HepG2 (cell line): ENCODE data around the gene CDC42EP1. TPM values are rescaled to one million over a fixed set of nuclear protein-coding genes. Genes with fewer than 3 reads are reported as not detected.

Experiments
- ATF7 ChIP-seq, 2 experiments: fragments of 450-650 bp in 1 of 2; sonication (generic) in 1 of 2; formaldehyde crosslinking in 1 of 2; IDR thresholded peaks; 2 replicates each; pipeline versions ENCODE4 v1.4.0 to v1.6.1; 2016 to 2020; ENCODE audit warnings: antibody characterized with exemption in 1 of 2, mild to moderate bottlenecking in 1 of 2, missing genetic modification reagents in 1 of 2
- HIC2 ChIP-seq: sonication (generic); formaldehyde crosslinking; IDR thresholded peaks from 2 replicates; pipeline ENCODE4 v1.9.0; 2022; ENCODE audit warnings: low read depth, missing genetic modification reagents
- JUNB ChIP-seq: sonication (generic); formaldehyde crosslinking; IDR thresholded peaks from 2 replicates; pipeline ENCODE4 v1.8.0; 2022; ENCODE audit warnings: missing genetic modification reagents, mild to moderate bottlenecking, borderline replicate concordance
- KAT7 ChIP-seq: IDR thresholded peaks from 2 replicates; pipeline ENCODE4 v1.6.1; 2018; ENCODE audit warnings: borderline replicate concordance, missing compliant biosample characterization
- MYC ChIP-seq: sonication (generic); formaldehyde crosslinking; IDR thresholded peaks from 2 replicates; pipeline ENCODE4 v1.9.0; 2021; ENCODE audit warnings: missing genetic modification reagents, borderline replicate concordance
- NFRKB ChIP-seq: fragments of 450-650 bp; IDR thresholded peaks from 2 replicates; pipeline ENCODE4 v1.6.1; 2017
- SMAD3 ChIP-seq: sonication (generic); formaldehyde crosslinking; IDR thresholded peaks from 2 replicates; pipeline ENCODE4 v1.4.0; 2020; ENCODE audit warnings: missing genetic modification reagents
- TFDP1 ChIP-seq: IDR thresholded peaks from 2 replicates; pipeline ENCODE4 v1.6.1; 2016; ENCODE audit warnings: missing compliant biosample characterization, missing genetic modification reagents, borderline replicate concordance
- ZFP1 ChIP-seq: IDR thresholded peaks from 2 replicates; pipeline ENCODE4 v1.6.1; 2016
- ZNF646 ChIP-seq: sonication (generic); formaldehyde crosslinking; IDR thresholded peaks from 2 replicates; pipeline ENCODE4 v1.9.0; 2021; ENCODE audit warnings: mild to moderate bottlenecking, missing genetic modification reagents
- ZNF816 ChIP-seq: sonication (generic); formaldehyde crosslinking; IDR thresholded peaks from 2 replicates; pipeline ENCODE4 v1.8.0; 2022; ENCODE audit warnings: missing genetic modification reagents, mild to moderate bottlenecking, borderline replicate concordance
- polyA plus RNA-seq, 8 experiments: library from polyadenylated mRNA; depleted of rRNA in 3 of 8; stranded (reverse) in 7 of 8; unstranded in 1 of 8; fragments of >200 nt; fragmentation: Illumina TruSeq in 4 of 8; extraction: Trizol in 4 of 8; gene quantifications; 2 replicates each; pipeline versions ENCODE4 v1.2.1 to v1.2.3, GENCODE V29; 2011 to 2016; ENCODE audit warnings: low read depth in 4 of 8, missing spikeins in 1 of 8, mixed read lengths in 1 of 8; ENCODE audit not compliant: insufficient read depth in 1 of 8
- total RNA-seq, 5 experiments: library from RNA; depleted of rRNA; stranded (reverse); fragments of >200 nt; fragmentation: Illumina TruSeq; extraction: Trizol; gene quantifications; 2 replicates each; pipeline ENCODE4 v1.2.3, GENCODE V29; 2016; ENCODE audit warnings: low read depth in 1 of 5
- TF ChIP-seq, protein P1 (sequence below): sonication (generic); formaldehyde crosslinking; IDR thresholded peaks from 2 replicates; pipeline ENCODE4 v1.5.0; 2020; ENCODE audit warnings: mild to moderate bottlenecking, missing genetic modification reagents
- TF ChIP-seq, protein P2 (sequence below), 2 experiments: sonication (generic) in 1 of 2; formaldehyde crosslinking in 1 of 2; IDR thresholded peaks; 2 replicates each; pipeline versions ENCODE4 v1.4.0 to v1.6.1; 2018 to 2020; ENCODE audit warnings: missing genetic modification reagents in 2 of 2, borderline replicate concordance in 1 of 2, low read depth in 1 of 2, mild to moderate bottlenecking in 1 of 2, missing biosample characterization in 1 of 2

Gene CDC42EP1
- total and polyA plus RNA-seq, 2 of the 13 experiments (the other 11 are each of a cell fraction or from before 2014, with no cell fraction given): 17.1 to 29.5 TPM

DNA sequence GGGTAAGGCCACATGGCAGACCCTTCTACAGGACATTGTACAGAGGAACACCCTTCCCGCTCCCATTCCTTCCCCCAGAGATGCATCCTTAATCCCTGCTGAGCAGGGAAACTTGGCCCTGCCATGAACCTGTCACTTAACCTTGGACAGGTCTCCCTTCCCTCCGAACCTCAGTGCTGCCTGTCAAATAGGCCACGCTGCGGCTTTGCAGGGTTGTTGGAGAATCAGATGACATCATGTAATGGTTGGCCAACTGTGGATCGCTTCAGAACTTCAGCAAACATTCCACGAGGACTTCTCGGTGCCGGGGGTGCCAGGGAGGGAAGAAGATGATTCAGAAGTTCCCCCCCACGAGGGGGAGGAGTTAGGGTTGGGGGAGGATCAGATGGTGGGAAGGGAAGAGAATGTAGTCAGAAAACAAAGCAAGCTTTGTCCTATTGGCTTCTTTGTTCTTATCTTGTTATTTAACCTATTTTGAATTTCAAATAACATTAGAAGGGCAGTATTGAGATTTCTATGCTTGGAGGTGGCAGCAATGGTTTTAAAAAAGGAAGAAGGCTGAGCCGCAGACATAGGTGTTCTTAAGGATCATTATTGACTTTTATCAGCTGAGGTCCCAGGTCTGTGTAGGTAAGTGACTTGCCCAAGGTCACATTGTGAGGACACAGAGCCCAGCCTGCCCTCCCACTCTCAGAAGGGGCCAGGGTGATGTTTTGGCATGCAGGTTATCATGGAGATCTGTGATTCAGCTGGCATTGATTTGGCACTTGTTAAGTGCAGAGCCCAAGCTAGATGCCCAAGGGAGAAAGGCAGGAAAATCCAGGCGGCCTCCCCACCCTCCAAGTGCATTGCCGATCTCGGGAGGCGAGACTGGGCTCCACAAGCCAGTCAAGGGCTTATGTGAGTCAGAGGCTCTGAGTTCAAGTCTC is 3.1 kb downstream of the CDC42EP1 start (continued):
- TF ChIP-seq ZNF646 (CRISPR knock-in tag): no peak
- no peak for TF ChIP-seq NFRKB
- TF ChIP-seq, protein P1, sequence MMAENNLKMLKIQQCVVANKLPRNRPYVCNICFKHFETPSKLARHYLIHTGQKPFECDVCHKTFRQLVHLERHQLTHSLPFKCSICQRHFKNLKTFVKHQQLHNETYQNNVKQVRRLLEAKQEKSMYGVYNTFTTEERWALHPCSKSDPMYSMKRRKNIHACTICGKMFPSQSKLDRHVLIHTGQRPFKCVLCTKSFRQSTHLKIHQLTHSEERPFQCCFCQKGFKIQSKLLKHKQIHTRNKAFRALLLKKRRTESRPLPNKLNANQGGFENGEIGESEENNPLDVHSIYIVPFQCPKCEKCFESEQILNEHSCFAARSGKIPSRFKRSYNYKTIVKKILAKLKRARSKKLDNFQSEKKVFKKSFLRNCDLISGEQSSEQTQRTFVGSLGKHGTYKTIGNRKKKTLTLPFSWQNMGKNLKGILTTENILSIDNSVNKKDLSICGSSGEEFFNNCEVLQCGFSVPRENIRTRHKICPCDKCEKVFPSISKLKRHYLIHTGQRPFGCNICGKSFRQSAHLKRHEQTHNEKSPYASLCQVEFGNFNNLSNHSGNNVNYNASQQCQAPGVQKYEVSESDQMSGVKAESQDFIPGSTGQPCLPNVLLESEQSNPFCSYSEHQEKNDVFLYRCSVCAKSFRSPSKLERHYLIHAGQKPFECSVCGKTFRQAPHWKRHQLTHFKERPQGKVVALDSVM: peak; percentile 77
- peak; percentile 43; the same call in 1 of the 2 replicates for TF ChIP-seq JUNB (CRISPR knock-in tag)
- TF ChIP-seq TFDP1 (CRISPR knock-in tag): peak; percentile 36; the same call in 1 of the 2 replicates
- TF ChIP-seq MYC (CRISPR knock-in tag): peak; percentile 74
- peak; percentile 48; the same call in 1 of the 2 replicates for TF ChIP-seq ZNF816
- TF ChIP-seq, protein P2, sequence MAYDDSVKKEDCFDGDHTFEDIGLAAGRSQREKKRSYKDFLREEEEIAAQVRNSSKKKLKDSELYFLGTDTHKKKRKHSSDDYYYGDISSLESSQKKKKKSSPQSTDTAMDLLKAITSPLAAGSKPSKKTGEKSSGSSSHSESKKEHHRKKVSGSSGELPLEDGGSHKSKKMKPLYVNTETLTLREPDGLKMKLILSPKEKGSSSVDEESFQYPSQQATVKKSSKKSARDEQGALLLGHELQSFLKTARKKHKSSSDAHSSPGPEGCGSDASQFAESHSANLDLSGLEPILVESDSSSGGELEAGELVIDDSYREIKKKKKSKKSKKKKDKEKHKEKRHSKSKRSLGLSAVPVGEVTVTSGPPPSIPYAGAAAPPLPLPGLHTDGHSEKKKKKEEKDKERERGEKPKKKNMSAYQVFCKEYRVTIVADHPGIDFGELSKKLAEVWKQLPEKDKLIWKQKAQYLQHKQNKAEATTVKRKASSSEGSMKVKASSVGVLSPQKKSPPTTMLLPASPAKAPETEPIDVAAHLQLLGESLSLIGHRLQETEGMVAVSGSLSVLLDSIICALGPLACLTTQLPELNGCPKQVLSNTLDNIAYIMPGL (CRISPR knock-in tag; IDR thresholded peaks at IDR 0.05; ENCODE audit: borderline replicate concordance in 1 of 2, low read depth in 1 of 2): peak in 1 of 2 experiments; percentile 32; a peak in 2 of 4 replicates
- TF ChIP-seq ZFP1 (CRISPR knock-in tag): no peak
- 0 out of 2 replicates have a peak, but pooled peaks have one; percentile 35 for TF ChIP-seq KAT7 (CRISPR knock-in tag)
- peak; percentile 11; the same call in 1 of the 2 replicates for TF ChIP-seq SMAD3 (CRISPR knock-in tag)
- peak; percentile 95 for TF ChIP-seq ATF7 (IDR thresholded peaks at IDR 0.05)
- TF ChIP-seq ATF7 (CRISPR knock-in tag; IDR thresholded peaks at IDR 0.05): peak; percentile 93
- TF ChIP-seq HIC2 (CRISPR knock-in tag): peak; percentile 60
